Endothelial cell of hepatic sinusoid (primary cell): ENCODE measurements around the gene ERCC6L.

ENCODE experiments used
- in situ Hi-C: cut with HindIII; loops from 2 replicates; pipeline ENCODE4 v1.10.0; 2017; ENCODE audit warnings: low sequenced_read_pairs

Gene ERCC6L, protein sequence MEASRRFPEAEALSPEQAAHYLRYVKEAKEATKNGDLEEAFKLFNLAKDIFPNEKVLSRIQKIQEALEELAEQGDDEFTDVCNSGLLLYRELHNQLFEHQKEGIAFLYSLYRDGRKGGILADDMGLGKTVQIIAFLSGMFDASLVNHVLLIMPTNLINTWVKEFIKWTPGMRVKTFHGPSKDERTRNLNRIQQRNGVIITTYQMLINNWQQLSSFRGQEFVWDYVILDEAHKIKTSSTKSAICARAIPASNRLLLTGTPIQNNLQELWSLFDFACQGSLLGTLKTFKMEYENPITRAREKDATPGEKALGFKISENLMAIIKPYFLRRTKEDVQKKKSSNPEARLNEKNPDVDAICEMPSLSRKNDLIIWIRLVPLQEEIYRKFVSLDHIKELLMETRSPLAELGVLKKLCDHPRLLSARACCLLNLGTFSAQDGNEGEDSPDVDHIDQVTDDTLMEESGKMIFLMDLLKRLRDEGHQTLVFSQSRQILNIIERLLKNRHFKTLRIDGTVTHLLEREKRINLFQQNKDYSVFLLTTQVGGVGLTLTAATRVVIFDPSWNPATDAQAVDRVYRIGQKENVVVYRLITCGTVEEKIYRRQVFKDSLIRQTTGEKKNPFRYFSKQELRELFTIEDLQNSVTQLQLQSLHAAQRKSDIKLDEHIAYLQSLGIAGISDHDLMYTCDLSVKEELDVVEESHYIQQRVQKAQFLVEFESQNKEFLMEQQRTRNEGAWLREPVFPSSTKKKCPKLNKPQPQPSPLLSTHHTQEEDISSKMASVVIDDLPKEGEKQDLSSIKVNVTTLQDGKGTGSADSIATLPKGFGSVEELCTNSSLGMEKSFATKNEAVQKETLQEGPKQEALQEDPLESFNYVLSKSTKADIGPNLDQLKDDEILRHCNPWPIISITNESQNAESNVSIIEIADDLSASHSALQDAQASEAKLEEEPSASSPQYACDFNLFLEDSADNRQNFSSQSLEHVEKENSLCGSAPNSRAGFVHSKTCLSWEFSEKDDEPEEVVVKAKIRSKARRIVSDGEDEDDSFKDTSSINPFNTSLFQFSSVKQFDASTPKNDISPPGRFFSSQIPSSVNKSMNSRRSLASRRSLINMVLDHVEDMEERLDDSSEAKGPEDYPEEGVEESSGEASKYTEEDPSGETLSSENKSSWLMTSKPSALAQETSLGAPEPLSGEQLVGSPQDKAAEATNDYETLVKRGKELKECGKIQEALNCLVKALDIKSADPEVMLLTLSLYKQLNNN

DNA sequence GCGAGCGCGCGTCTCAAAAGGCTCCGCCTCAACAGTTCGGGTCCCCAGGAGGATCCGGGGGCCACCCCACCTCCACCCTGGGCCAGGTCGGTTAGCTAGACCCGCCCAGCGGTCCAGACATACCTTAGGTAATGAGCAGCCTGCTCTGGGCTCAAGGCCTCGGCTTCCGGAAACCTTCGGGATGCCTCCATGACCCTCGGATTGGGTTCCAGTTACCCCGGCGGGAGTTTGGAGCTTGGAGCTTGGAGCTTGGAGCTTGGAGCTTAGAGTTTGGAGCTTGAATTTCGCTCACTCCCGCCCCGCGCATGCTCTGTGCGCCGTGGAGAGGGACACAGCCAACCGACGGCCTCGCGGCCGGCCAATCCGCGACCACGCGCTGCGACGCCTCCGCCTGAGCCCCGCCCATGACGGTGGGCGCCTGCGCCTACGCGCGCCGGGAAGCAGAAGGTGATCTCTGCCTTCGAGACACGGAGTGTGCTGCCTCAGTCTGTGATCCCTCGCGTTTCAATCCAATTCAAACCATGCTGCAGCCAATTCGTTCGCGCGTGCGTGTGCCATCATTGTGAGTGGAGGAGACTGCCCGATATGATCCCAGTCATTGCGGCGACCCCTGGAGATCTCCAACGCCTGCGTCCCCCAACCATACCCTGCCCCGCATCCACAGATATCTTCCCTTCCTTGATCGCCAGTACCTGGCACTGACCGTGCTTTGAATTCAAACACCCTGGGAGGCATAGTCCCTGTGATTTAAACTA is at the start of gene ERCC6L:
Gene ERCC6L, minus strand, starts transcription at position 307 of the 755 bp plus-strand sequence. Its CDS starts 116 bp downstream, at position 191.
- in situ Hi-C loops = no loop called here

GRCh38 chrX:72282302-72282701 is 43.5 kb upstream of the ERCC6L start:
- in situ Hi-C loops = no loop called here

DNA sequence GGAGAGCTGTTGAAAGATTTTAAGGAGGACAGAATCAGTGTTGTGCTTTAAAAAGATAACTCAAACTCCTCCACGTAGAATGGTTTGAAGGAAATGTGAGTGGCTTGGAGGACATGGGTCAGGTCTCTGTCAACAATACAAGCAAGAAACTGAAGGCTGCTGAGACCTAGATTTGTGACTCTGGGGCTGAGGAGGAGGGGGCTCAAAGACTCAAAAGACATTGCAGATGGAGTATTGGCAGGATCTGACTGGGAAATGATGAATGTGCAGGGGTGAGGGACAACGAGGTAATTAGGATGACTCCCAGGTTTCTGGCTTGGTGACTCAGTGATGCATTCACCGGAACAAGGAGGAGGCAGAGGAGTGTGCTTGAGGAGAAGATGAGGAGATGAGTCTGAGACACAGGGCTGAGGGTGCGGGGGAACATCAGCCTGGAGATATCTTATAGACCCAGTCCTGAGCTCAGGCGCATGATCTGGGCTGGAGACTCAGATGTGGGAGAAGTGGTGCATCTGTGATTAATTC is 41.6 kb upstream of the ERCC6L start:
- in situ Hi-C loops = no loop called here

- in situ Hi-C loops = no loop called here
Observed at GRCh38 chrX:72276478-72276953, 37.7 kb upstream of the ERCC6L start.

DNA sequence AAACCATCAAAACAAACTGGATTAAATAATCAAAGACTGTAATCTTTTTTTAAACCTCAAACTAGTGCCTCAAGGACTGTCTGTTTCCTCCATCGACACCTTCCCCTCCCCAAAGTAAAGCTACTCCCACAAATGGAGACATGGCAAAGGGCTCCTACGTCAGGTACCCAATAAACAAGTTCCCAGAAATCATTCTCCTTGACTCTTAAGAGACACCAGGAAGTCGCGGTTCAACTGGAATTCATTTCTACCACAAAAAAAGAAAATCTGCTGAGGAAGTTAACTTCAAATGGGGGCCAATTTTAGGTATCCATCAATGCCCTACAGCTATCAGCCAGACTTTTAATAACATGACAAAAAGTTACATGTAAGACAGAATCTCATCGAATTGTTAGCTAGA is 35.7 kb upstream of the ERCC6L start:
- in situ Hi-C loops = no loop called here

DNA sequence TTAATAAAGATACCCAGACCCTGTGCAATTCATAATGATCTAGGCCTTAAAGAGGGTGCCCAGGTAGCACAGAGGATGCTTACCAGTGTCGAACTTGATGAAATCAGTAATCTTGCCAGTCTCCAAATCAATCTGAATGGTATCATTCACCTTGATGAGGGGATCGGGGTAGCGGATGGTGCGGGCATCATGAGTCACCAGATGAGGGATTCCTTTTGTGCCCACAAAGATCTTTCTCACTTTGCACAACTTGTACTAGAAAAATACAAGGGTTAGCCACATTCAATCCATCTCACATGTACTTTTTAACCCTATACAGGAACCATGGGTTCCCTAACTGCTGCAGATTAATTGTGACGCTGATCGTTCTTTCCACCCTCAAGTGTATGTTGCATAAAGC is 34.9 kb upstream of the ERCC6L start:
- in situ Hi-C loops = no loop called here

GRCh38 chrX:72272868-72273267 is 34.0 kb upstream of the ERCC6L start:
- in situ Hi-C loops = no loop called here

- in situ Hi-C loops = no loop called here
Observed at GRCh38 chrX:72271812-72272211, 33.0 kb upstream of the ERCC6L start.

DNA sequence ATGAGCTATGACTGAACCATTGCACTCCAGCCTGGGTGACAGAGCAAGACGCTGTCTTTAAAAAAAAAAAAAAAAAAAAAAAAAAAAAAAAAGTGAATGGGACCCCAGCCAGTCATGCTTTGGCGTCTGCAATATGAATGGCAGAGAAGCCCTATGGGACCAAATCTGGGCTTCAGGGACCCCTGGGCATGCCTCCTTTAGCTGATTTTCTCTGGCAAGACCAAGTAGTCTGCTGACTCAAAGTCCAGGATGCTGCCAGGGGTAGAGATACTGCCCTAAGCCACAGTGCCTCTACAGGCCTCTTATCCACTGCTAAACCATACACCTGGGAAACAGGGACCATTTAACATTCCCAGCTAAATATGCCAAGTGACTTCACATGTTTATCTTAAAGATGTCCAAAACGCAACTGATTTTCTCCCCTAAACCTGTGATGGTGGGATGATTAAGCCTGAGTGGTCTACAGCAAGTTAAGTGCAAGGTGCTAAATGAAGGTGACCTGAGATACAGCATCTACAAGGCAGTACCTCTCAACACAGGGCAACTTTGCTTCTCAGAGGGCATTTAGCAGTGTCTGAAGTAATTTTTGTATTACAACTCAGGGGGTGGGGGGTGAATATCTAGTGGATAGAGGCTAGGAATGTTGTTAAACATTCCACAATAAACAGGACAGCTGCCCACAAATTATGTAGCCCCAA is 32.4 kb upstream of the ERCC6L start:
- in situ Hi-C loops = no loop called here

DNA sequence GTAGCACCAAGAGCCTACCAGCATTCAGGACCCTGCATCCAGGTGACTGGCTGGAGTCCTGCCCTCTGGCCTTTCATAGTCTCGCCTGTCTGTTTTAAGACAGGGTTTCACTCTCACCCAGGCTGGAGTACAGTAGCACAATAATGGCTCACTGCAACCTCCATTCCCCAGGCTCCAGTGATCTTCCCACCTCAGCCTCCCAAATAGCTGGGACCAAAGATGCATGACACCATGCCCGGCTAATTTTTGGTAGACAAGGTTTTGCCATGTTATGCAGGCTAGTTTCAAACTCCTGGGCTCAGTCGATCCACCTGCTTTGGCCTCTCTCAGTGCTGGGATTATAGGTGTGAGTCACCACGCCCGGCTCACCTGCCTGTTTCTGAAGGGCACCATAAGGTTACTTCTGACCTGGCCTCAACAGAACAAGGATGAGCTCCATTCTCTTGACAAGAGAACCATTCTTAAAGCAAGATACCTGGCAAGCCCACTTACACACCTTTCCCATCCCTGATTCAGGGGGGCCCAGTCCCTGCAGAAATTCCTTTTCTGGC is 31.6 kb upstream of the ERCC6L start:
- in situ Hi-C loops = no loop called here

- in situ Hi-C loops = no loop called here
Observed at GRCh38 chrX:72269671-72270251, 30.9 kb upstream of the ERCC6L start.

- in situ Hi-C loops = no loop called here
Observed at GRCh38 chrX:72268597-72269365, 30.0 kb upstream of the ERCC6L start.

- in situ Hi-C loops = no loop called here
Observed at GRCh38 chrX:72265263-72265662, 26.4 kb upstream of the ERCC6L start.

- in situ Hi-C loops = no loop called here
Observed at GRCh38 chrX:72262077-72262476, 23.2 kb upstream of the ERCC6L start.

DNA sequence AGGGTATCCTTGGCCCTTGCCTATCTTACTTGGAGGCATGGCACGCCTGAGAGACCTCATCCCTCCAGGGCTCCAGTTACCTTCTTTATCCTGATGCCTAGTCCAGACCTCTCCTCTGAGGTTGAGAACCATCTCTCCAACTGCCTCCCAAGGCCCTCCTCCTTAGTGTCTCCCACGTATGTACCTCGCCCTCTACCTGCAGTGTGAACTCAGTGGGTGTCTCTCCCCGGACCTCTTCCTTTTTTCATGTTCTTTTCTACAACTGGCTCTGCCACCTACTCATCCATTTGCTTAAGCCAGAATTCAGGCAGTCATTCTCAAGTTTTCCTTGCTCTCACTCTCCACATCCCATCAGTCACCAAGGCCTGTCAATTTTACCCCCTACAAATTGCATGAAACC is 21.6 kb upstream of the ERCC6L start:
- in situ Hi-C loops = no loop called here

DNA sequence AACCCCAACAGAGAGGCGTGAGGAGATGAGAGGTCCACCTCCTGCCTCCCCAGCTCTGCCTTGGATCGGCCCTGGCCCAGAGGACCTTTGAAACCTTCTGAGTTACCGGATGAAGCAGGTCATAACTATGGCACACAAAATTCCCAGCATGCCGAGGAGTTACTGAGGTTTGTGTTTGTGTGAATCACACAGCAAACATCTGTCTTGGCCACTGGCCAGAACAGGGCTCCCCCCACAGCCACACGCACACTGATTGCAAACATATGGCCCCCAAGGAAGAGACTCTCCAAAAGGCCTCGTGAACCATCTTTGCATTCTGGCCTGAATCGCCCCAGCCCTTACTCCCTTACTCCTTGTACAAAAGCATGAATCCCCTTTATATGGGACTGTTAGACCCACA is 19.3 kb upstream of the ERCC6L start:
- in situ Hi-C loops = no loop called here

- in situ Hi-C loops = no loop called here
Observed at GRCh38 chrX:72255864-72256263, 17.0 kb upstream of the ERCC6L start.

- in situ Hi-C loops = no loop called here
Observed at GRCh38 chrX:72255445-72255844, 16.6 kb upstream of the ERCC6L start.
